GM21619 (cell line): ENCODE measurements around the gene WIZ.
"Not testable (repeated sequence)": the region's sequence is repeated elsewhere in the genome, so short reads cannot be mapped to it uniquely, and the experiment has no call there.

ENCODE experiments used
- ATAC-seq: cut with Tn5 transposase; IDR thresholded peaks from one replicate; pipeline ENCODE4 v1.9.1; 2021; ENCODE audit not compliant: unreplicated experiment

WIZ gene

DNA sequence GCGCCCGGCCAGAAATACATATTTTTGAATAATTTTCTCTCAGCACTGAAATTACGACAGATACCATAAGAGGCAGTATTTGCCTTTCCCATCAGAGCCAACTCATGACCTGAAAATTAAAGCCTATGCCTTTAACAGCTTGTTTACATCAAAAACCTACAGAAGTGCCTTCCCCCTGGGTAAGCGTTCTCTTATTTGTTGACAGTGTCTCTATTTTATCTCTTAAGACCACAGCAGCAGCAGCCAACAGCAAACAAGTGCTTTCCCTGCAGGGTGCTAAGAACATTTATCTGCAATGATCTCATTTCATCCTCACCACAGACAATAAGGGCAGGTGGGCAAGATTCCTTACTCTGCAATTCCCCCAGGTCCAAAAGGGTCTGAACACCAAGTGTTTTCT is 36.9 kb downstream of the WIZ start:
- no peak for ATAC-seq

DNA sequence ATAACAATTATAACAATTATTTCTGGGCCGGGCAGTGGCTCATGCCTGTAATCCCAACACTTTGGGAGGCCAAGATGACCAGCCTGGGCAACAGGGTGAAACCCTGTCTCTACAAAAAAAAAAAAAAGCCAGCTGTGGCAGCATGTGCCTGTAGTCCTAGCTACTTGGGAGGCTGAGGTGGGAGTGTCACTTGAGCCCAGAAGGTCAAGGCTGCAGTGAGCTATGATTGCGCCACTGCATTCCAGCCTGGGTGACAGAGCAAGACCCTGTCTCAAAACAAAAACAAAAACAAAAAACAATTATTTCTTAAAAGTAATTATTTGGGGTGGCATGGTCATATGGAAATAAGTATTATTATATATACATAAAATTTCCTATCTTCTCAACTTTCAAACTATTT is 38.4 kb downstream of the WIZ start:
- ATAC-seq, result not testable (repeated sequence)

DNA sequence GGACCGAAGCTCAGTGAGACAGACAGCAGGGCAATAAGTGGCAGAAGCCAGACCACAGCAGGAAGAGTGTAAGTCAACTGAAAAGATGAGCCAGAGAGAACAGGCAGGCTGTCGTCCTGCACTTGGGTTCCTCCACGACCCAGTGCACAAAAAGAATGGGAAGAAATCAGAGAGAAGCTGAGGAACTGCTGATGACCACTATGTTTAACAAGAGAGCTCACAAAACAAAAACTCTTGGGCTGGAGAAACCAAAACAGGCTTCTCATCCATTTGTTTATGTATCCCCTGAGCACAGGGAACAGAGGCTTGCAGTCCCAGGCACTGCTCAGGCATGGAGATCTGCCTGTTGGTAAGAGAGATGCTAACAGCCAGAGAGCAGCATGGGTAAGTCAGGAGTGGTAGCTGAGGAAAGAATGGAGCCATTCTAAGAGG is 45.0 kb downstream of the WIZ start:
- ATAC-seq, result no peak

DNA sequence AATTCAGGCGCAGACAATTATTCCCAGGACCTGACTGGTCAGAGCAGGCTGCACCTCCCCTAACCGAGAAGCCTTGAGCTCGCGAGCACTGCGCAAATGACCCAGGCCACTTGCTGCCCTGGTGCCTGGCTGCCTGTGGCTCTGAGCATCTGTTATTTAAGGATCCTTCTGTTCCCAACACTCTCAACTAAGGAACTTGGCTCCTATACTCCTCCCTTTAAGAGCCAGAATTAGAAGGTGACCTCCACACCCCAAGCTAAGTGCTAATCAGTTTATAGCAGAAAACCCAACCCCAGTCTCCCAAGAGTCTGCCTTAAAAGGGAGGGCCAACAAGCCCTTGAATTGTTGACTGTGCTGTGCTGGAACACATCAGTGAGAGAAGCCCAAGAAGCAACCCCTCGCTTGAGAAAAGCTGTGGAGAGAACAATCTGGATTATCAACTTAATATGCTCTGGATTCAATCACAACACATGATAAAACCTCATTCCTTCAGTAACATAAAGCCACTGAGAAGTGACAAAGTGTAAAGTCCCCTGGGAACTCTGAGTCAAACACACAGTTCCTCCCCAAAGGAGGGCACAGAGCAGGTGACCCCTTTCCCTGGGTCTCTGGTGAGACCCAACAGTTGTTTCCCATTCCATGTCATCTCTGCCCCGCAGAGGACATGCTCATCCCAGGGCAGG is 45.5 kb downstream of the WIZ start:
- no peak for ATAC-seq

DNA sequence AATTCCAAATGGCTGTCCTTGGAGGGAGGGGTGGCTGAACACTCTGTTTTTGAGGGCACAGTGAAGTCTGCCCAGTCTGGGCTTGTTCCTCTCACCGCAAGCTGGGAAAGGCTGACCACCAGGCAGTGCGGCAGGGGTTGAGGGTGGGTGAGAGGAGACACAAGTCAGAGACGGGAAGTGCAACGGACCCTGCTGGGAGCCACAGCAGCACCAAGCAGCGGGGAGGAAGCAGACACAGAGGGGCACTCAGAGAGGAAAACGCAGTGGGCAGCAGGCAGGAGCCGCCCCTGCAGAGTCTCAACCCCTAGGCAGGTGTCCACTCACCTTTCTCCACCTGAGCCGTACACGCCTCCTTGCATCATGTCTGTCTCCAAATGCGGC is 46.6 kb downstream of the WIZ start:
- no peak for ATAC-seq

DNA sequence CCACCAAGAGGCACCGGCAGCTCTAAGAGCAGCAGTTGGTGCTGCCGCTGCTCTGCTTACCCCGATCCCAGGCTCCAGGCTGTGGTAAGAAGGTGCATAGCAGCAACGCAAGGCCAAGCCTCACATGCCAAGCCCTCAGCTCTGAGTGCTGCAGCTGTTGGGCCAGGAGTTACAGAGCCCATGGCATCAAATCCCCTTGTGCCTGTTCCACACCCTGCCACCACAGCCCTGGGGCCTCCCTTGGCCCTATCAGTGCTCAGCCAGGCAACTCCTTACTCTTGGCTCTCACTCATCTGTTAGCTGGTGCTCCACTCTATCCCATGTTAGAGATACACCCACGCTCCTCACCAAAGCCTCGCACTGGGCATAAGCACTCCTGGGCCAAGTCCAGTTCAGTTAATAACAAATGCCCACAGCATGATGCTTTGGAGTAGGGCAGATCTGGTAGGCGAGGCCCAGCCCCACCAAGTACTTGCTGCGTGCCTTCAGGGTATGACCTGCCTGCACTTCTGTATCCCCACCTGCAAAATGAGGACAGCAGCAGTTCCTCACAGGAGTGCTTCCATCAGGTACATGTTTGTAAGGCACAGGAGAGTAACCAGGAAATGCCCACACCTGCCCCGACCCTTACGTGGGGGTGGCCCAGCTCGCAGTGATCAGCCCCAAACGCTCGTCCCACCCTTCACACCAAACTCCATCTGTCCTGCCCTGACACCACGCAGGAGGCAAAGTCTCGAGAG is 47.2 kb downstream of the WIZ start:
- no peak for ATAC-seq

DNA sequence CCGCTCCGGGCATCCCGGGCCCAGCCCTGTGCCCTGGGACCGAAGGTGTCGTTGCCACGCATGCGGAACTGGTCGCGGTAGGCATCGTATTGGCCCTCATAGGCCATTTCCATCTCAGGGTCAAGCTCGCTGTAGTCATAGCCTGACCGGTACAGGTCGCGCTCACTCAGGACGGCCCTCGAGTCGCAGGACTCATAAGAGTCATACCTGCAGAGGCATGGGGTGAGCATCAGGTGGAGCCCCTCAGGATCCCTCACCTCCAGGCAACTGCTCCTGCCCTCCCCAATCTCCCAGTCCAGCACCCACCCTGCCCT is 48.4 kb downstream of the WIZ start:
- ATAC-seq, result no peak

DNA sequence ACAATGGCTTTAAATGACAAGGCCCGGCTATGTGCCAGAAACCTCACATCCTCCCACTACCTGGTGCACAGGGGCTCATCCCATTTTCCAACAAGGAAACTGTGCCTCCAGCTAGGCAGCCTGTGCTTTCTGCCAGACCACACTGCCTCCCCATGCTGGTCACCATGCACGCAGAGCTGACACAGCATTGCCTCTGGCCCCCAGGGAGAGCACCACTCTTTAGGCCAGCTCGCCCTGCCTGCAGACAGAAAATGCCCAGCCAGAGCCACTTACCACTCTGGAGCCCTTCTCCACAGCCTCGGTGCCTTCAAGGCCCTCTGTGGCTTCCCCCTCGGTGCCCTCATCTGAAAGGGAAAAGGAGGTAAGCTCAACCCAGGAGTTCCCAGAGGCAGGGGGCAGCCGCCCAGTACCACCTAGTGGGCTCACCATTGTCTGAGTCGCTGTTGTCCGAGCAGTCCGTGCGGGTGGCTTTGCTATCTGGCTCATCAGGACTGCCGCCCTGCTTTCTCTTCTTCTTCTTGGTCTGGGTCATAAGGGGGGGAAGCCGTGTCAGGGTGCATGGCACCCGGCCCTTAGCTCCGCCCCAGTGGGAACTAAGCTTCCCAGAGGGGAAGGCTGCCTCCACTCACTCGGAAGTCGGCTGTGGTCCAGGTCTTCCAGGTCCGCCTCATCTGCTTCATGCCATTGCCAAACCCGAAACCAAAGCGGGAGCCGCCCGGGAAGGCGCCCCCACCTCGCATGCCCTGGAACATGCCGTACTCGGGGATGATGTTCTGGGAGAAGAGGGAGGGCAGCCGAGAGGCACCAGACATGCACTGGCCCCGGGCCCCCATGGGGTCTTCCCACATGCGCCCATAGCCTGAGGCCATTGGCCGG is 49.0 kb downstream of the WIZ start:
- no peak for ATAC-seq

DNA sequence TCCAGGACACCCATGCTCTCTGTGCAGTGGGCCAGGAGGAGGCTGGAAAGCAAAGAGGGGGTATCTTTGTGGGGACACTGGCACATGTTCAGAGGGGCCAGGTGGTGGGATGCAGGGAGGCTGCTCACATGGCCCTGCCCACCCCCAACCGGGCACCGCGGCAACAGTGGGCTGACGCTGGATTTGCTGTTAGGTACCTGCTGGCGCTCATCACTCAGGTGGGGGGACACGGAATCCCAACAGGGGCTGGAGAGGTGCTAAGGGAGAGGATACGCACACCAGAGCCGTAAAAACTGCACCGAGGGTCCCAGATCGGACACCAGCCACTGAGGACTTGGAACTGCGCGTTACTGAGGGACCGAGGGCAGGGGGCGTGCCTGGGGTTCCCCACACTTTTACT is 50.1 kb downstream of the WIZ start:
- no peak for ATAC-seq

DNA sequence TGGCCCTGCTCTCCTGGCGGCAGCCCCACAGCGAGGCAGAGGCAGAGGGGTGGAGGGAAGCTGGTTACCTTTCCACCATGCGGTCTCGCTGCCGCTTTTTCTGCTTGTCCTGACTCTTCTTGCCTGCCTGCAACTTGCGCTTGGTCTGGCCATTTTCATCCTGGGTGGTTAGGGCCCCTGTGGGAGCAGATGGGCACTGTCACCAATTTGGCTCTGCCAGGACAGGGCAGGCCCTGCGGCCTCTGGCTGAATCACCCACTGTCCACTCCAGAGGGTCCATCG is 50.6 kb downstream of the WIZ start:
- no peak for ATAC-seq

DNA sequence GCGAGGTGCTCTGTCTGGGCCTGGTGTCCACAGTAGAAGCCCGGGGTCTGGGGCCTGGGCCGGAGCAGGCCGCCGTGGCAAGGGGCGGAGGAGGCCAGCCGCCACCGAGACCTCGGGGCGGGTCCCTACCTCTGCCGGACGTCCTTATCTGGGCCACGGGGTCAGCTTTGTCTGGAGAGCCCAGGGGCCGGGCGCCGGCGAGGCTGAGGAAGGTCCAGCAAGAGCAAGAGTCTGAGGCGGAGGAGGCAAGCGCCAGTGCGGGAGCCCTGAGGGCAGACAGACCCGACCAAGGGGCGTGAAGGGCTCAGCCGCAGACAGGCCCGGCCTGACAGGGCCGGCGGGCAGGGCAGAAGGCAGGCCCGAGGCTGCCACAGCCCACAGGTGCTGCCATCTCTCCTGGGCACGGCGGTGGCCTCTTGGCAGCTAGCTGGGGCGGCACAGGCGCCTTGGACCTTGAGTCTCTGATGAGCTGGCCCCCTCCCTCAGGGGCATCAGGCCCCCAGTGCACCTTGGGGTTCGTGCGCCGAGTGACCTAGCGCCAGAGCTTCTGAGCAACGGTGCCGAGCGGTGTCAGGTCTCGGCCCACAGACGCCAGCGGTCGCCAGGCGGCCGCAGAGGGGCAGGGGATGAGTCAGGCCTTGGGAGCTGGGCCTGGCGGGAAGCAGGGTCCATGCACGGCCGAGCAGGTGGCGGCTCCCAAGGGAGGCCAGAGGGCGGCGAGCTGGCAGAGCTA is 51.1 kb downstream of the WIZ start:
- ATAC-seq, result no peak

DNA sequence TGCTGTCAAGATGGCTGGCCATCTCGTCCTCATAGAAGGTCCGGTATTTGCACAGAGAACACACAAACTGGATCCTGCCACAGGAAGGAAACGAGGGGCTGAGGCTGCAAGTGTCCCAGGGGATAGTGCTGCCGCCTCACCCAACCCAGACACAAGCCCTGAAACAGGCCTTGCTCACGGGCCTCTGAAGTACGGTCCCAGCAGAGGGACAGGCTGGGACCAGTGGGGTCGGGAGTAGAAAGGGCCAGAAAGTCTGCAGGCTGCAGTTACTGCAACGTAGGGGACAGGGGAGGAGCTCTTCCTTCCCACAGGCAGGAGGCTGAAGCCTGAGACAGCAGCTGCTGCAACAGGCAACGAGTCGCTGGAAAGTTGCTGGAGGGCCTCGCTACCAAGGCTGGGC is 52.0 kb downstream of the WIZ start:
- no peak for ATAC-seq

DNA sequence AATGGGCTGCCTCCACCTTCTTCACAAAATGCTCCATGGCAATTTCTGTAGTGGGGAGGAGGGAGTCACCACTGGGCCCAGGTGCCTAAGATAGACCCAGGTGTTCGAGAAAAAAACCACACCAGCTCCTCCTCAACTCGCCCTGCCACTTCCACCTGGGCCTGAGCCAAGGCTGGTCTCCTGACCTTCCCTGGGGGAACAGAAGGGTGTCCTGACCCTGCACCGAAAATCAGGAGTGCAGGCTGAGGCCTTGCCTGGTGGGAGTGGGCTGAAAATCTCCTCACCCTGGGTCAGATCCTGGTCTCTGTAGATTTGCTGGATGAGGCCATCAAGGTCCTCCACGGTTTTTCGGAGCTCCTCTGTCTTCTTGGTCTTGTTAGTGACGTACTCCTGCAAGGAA is 52.5 kb downstream of the WIZ start:
- no peak for ATAC-seq

DNA sequence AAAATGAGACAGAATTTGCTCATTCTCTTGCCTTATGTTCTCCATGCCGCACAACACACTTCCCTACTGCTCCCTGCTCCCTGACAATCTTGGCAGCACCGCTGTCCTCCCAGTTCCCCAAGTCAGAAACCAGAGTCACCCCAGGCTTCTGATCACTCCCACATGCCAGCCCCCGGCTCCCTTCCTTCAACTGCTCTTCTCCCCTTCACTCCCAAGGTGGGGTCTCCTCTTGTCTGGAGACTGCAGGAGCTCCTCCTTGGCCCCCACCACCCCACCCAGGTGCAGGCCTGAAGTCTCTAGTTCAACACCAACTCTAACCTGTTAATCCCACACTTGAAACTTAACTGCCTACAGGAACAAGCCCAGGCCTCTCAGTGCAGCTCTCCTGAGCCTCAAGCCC is 53.3 kb downstream of the WIZ start:
- no peak for ATAC-seq

DNA sequence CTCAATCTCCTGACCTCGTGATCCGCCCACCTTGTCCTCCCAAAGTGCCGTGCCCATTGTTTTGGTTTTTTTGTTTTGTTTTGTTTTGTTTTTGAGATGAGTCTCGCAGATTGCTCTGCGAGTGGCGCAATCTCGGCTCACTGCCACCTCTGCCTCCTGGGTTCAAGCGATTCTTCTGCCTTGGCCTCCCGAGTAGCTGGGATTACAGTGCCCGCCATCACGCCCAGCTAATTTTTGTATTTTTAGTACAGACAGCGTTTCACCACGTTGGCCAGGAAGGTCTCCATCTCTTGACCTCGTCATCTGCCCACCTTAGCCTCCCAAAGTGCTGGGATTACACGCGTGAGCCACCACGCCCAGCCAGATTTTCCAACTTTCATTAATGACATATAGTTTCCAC is 54.5 kb downstream of the WIZ start:
- not testable (repeated sequence) for ATAC-seq

DNA sequence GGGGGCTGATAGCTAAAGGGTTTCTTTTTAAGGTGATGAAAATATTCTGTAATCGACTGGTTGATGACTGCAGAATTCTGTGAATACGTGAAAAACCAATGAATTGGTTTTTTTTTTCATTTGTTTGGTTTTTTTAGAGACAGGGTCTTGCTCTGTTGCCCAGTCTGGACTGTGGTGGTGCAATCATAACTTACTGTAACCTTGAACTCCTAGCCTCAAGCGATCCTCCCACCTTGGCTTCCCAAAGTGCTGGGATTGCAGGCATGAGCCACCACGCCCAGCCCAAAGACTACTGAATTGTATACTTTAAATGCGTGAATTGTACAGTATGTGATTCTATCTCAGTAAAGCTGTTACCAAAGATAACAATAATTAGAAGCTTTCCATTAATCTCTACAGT is 55.3 kb downstream of the WIZ start:
- ATAC-seq, result no peak

DNA sequence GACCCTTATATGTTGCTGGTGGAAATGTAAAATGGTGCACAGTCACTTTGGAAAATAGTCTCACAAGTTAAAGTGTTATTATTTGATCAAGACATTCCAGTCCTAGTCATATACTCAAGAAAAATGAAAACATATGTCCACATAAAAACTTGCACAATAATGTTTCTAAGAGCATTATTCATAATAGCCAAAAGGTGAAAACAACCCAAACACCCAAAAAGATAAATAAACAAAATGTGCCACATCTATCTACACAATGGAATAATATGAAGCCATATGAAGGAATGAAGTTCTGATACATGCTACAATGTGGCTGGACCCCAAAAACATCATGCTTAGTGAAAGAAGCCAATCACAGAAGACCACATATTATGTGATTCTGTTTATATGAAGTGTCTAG is 55.8 kb downstream of the WIZ start:
- ATAC-seq, result no peak

DNA sequence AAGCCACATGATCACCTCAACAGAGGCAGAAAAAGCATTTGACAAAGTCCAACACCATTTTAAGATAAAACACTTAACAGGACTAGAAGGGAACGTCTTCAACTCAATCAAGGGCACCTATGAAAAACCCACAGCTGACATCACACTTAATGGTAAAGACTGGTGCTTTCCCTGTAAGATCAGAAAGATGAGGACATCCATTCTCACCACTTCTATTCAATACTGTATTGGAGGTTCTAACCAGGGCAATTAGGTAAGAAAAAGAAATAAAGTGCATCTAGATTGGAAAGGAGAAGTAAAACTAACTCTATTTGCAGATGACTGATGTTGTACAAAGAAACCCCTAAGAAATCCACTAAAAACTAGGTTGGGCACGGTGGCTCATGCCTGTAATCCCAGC is 58.9 kb downstream of the WIZ start:
- no peak for ATAC-seq

DNA sequence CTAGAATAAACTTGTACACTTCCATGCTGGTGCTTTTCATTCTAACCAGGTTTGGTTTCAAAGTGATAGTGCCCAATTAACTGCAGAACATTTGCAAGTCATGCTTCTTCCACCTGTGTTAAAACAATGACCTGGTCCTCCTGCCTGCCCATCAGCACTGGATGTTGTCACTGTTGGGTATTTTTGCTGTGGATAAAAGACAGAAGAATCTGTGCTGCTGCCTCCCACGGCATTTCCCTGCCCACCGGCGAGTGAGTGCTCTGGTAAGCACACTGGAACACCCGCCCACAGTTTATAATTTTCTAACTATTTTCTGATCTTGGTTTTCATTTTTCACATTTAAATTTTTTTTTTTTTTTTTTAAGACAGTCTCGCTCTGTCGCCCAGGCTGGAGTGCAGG is 67.9 kb downstream of the WIZ start:
- ATAC-seq, result no peak

DNA sequence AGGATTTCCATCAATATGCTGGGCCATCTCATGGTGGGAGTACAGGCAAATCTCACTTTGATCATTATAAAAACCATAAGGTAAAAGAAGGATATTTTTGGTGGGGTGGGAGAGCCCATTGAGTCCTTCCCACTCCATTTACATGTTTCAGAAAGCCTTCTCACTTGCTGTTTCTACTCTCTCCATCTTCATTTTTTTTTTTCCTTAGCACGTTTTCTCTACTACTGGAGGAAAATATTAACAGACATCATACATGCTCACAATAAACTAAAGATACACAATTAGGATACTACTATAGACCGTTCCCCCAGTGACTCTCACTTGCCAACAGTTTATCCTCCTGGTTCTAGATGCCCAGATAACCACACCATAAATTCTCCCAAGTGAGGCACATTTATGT is 68.3 kb downstream of the WIZ start:
- ATAC-seq, result no peak

DNA sequence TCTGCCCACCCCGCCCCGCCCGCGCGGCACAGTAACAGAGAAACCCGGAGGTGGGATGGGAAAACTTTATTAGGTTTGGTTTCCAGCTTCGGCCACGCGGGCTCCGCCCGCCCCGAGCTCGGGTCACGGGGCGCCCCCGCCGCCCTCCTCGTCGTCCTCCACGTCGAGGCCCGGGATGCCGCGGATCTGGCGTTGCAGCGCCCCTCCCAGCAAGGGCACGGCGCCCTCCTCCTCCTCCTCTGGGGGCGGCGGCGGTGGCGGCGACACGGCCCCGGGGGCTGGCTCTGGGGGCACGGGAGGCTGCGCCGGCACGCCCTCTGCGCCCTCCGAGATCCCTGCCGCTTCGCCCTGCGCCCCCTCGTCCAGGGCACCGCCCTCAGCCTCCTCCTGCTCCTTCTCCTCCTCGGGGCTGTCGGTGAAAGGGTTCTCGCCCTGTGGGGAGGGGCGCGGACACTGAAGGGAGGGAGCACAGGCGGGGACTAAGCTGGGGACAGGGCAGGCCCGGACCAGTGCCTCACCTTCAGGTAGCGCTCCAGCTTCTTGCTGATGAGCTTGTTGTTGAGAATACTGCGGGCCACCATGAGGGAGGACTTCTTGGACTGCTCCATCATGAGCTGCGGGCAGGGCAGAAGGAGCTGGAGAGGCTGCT is 69.6 kb downstream of the WIZ start:
- ATAC-seq, result peak; percentile 17
